DOHH2 (cell line): ENCODE data around the gene GTPBP4.

Source experiments
- H3F3A ChIP-seq: fragments of 200-600 bp; sonication (generic), shearing (Covaris generic); 2 replicates; pipeline ENCODE4 v1.6.0; 2016; ENCODE audit warnings: antibody characterized with exemption, mild to moderate bottlenecking; ENCODE audit not compliant: control insufficient read depth, insufficient read depth
- H3K27ac ChIP-seq: fragments of 200-600 bp; sonication (generic); 2 replicates; pipeline ENCODE4 v1.5.1; 2014; ENCODE audit warnings: low read depth, mild to moderate bottlenecking, low read length, moderate library complexity
- H3K27me3 ChIP-seq: fragments of 200-600 bp; sonication (generic); 2 replicates; pipeline ENCODE4 v1.6.1; 2014; ENCODE audit warnings: mild to moderate bottlenecking, low read length, mixed read lengths; ENCODE audit not compliant: control insufficient read depth
- H3K36me3 ChIP-seq: fragments of 200-600 bp; sonication (generic); 2 replicates; pipeline ENCODE4 v1.6.1; 2014; ENCODE audit warnings: mild to moderate bottlenecking, low read length, moderate library complexity, mixed read lengths; ENCODE audit not compliant: control insufficient read depth
- H3K4me1 ChIP-seq: fragments of 200-600 bp; sonication (generic); 2 replicates; pipeline ENCODE4 v1.6.1; 2014; ENCODE audit warnings: mild to moderate bottlenecking, low read length, mixed read lengths; ENCODE audit not compliant: control insufficient read depth
- H3K4me2 ChIP-seq: fragments of 200-600 bp; sonication (generic); 2 replicates; pipeline ENCODE4 v1.6.0; 2014; ENCODE audit warnings: mild to moderate bottlenecking, low read length, moderate library complexity
- H3K4me3 ChIP-seq: fragments of 200-600 bp; sonication (generic); 2 replicates; pipeline ENCODE4 v1.5.1; 2014; ENCODE audit warnings: mild to moderate bottlenecking, low read length, mixed read lengths
- H3K79me2 ChIP-seq: fragments of 200-600 bp; sonication (generic); 2 replicates; pipeline ENCODE4 v1.6.1; 2014; ENCODE audit warnings: mild to moderate bottlenecking, low read length, mixed read lengths; ENCODE audit not compliant: control insufficient read depth
- H3K9me2 ChIP-seq: fragments of 200-600 bp; sonication (generic); replicated peaks from 2 replicates; pipeline ENCODE4 v1.6.1; 2014; ENCODE audit warnings: mild to moderate bottlenecking, low read length, mixed read lengths; ENCODE audit not compliant: control insufficient read depth
- H3K9me3 ChIP-seq: fragments of 200-600 bp; sonication (generic); 2 replicates; pipeline ENCODE4 v1.6.1; 2014; ENCODE audit warnings: antibody characterized with exemption, low read length, mixed read lengths; ENCODE audit not compliant: control insufficient read depth, insufficient read depth
- H4K20me1 ChIP-seq: fragments of 200-600 bp; sonication (generic); 2 replicates; pipeline ENCODE4 v1.6.0; 2014; ENCODE audit warnings: low read depth, mild to moderate bottlenecking, antibody characterized with exemption, low read length, moderate library complexity; ENCODE audit not compliant: control insufficient read depth, insufficient read depth
- EZH2phosphoT487 ChIP-seq: fragments of 200-600 bp; sonication (generic); IDR thresholded peaks from 2 replicates; pipeline ENCODE4 v1.6.1; 2017; ENCODE audit warnings: borderline replicate concordance, mild to moderate bottlenecking, antibody characterized with exemption, low read length, moderate library complexity, mixed read lengths
- TF ChIP-seq, protein P1 (sequence below): fragments of 200-600 bp; sonication (generic); IDR thresholded peaks from one replicate; pipeline ENCODE4 v1.5.1; 2014; ENCODE audit warnings: antibody characterized with exemption, mild to moderate bottlenecking, low read depth, low read length; ENCODE audit not compliant: poor library complexity, severe bottlenecking

GTPBP4 gene

GRCh38 chr10:1054684-1055083 lies 66.5 kb downstream of the GTPBP4 start:
- Histone ChIP-seq H3K79me2 (peaks cover 99% of the 10 kb centered on the region), H3F3A (peaks cover 29% of the 10 kb centered on the region), H3K27ac (no peak overlapping the region), H3K4me1 (peaks cover 63% of the 10 kb centered on the region), H3K9me2 (no peaks in the 10 kb centered on the region), H3K4me2 (peak overlapping the region; percentile 78), H3K9me3 (no peaks in the 10 kb centered on the region), H4K20me1 (peaks cover 23% of the 10 kb centered on the region), H3K27me3 (no peaks in the 10 kb centered on the region), H3K4me3 (peak overlapping the region; percentile 96), H3K36me3 (peaks cover 83% of the 10 kb centered on the region)
- TF ChIP-seq, protein P1, sequence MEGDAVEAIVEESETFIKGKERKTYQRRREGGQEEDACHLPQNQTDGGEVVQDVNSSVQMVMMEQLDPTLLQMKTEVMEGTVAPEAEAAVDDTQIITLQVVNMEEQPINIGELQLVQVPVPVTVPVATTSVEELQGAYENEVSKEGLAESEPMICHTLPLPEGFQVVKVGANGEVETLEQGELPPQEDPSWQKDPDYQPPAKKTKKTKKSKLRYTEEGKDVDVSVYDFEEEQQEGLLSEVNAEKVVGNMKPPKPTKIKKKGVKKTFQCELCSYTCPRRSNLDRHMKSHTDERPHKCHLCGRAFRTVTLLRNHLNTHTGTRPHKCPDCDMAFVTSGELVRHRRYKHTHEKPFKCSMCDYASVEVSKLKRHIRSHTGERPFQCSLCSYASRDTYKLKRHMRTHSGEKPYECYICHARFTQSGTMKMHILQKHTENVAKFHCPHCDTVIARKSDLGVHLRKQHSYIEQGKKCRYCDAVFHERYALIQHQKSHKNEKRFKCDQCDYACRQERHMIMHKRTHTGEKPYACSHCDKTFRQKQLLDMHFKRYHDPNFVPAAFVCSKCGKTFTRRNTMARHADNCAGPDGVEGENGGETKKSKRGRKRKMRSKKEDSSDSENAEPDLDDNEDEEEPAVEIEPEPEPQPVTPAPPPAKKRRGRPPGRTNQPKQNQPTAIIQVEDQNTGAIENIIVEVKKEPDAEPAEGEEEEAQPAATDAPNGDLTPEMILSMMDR = no peak
- no peak for TF ChIP-seq EZH2phosphoT487

DNA sequence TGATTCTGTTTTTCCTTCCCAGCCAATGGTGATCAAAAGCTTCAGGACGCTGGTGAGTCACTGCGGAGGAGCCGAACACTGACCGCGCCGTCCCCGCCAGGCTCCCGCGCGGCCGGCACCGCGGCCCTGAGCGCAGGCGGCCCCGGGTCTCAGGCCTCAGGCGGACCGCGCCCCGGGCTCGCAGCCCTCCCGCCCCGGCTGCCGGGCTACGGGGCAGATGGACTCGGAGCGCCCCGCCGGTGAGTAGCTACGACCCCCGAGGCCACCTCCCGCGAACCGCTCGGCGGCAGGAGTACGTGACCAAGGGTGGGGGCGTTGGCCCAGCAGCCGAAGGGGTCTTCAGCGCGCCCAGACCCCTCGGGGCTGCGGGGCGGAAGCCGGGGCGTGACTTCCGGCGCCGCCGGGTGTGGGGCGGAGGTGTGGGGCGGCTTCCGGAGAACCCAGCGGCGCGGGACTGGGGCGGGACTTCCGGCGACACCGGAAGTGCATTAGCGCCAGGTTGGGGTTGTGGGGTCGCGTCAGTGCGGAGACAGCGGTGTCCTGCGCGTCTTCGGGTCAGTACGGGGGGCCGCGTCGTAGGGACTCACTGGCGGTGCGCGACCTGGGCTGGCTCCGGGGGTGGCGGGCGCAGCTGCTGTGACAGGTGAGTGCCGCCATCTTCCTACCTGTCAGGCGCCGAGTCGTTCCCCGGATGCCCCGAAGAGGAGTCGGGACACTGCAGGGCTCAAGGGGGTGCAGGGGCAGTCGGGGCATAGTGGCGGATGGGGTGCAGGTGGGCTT lies 68.3 kb downstream of the GTPBP4 start, which contains the start of gene WDR37:
Gene WDR37, plus strand, starts transcription at position 60 of the 780 bp plus-strand sequence. CDS start 15,771 bp downstream, outside the sequence.
- TF ChIP-seq, protein P1 = no peak
- no peak for TF ChIP-seq EZH2phosphoT487
- H3K36me3 ChIP-seq = peaks cover 79% of the 10 kb centered on the region
- peaks cover 62% of the 10 kb centered on the region for H3K4me1 ChIP-seq
- peak within 1 kb of the TSS; percentile 96 for H3K4me3 ChIP-seq
- peak within 1 kb of the TSS; percentile 78 for H3K4me2 ChIP-seq
- H3K9me2 ChIP-seq = no peaks in the 10 kb centered on the region
- peak within 1 kb of the TSS; percentile 81 for H3K27ac ChIP-seq
- H3K79me2 ChIP-seq = peaks cover 100% of the 10 kb centered on the region
- H3K27me3 ChIP-seq = no peaks in the 10 kb centered on the region
- H3K9me3 ChIP-seq = no peaks in the 10 kb centered on the region
- H4K20me1 ChIP-seq = peaks cover 32% of the 10 kb centered on the region
- peaks cover 12% of the 10 kb centered on the region; the same call in 1 of the 2 replicates for H3F3A ChIP-seq

GRCh38 chr10:1057106-1057657 lies 68.9 kb downstream of the GTPBP4 start:
- no peak for TF ChIP-seq EZH2phosphoT487
- TF ChIP-seq, protein P1 = no peak
- Histone ChIP-seq H3K4me3 (peak overlapping the region; percentile 96), H3K27ac (peak overlapping the region; percentile 81)

More at GRCh38 chr10:1057106-1057657, 68.9 kb downstream of the GTPBP4 start:
- peaks cover 32% of the 10 kb centered on the region for H4K20me1 ChIP-seq
- no peaks in the 10 kb centered on the region for H3K27me3 ChIP-seq
- no peaks in the 10 kb centered on the region for H3K9me3 ChIP-seq
- H3K36me3 ChIP-seq = peaks cover 76% of the 10 kb centered on the region
- peaks cover 56% of the 10 kb centered on the region for H3K4me1 ChIP-seq
- peaks cover 10% of the 10 kb centered on the region; the same call in 1 of the 2 replicates for H3F3A ChIP-seq
- peaks cover 100% of the 10 kb centered on the region for H3K79me2 ChIP-seq
- no peaks in the 10 kb centered on the region for H3K9me2 ChIP-seq
- peak overlapping the region; percentile 78 for H3K4me2 ChIP-seq
